ENCODE results near the gene PRCC.
A peak's percentile ranks its signal among the peaks of the same experiment; 100 is the strongest.

Gene PRCC

DNA sequence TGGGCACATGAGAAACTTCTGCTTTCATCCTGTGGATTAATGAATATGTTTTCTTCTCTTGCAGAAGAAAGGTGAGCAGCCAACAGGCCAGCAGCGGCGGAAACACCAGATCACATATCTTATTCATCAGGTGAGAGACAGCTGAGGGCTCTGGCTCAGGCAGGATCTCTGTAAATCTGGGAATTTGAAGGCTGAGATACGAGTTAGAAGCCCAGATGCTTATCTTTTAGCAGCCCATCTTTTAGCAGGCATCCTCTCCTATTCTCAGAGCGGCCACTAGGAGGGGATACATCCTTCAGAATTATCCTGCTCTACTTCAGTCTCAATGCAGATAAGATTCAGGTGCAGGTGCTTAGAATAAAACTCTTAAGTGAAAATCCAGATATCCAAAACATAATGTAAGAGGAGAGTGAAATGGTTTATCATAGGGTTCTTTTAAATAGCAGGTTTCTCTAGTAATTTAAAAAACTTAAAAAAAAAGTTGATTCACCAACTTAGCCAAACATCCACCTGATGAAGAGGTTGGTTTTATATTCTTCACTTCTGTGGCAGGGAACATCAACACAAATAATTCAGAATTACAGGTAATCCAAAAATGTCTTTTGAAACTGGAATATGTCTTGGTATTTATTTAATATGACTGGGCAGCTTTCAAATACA, 30.0 kb downstream of the PRCC start:
- Histone ChIP-seq H3F3A (ENCODE audit: insufficient read depth, low read length) (no peaks in the 10 kb centered on the region), H3K36me3 (ENCODE audit: insufficient read depth, low read length) (peaks cover 97% of the 10 kb centered on the region), H3K27ac (ENCODE audit: low read depth, low read length, poor library complexity, severe bottlenecking) (no peak overlapping the region), H3K4me3 (ENCODE audit: low read depth, low read length, poor library complexity, severe bottlenecking) (no peak overlapping the region), H3K9me3 (ENCODE audit: low read length) (no peaks in the 10 kb centered on the region), H3K4me1 (ENCODE audit: insufficient read depth, low read length, severe bottlenecking) (peaks cover 8% of the 10 kb centered on the region), H3K27me3 (ENCODE audit: insufficient read depth, low read length) (no peaks in the 10 kb centered on the region), H4K20me1 (ENCODE audit: insufficient read depth, low read length) (no peaks in the 10 kb centered on the region), H3K9ac (ENCODE audit: low read length) (no peak overlapping the region), H2AFZ (ENCODE audit: low read length) (no peak overlapping the region), H3K79me2 (ENCODE audit: insufficient read depth, low read length) (no peaks in the 10 kb centered on the region), H3K9me2 (ENCODE audit: low read depth, low read length) (no peaks in the 10 kb centered on the region), H3K4me2 (ENCODE audit: low read length) (no peak overlapping the region)
- TF ChIP-seq EZH2 (IDR thresholded peaks at IDR 0.05; ENCODE audit: borderline replicate concordance, low read length), result no peak
- TF ChIP-seq, protein P1, sequence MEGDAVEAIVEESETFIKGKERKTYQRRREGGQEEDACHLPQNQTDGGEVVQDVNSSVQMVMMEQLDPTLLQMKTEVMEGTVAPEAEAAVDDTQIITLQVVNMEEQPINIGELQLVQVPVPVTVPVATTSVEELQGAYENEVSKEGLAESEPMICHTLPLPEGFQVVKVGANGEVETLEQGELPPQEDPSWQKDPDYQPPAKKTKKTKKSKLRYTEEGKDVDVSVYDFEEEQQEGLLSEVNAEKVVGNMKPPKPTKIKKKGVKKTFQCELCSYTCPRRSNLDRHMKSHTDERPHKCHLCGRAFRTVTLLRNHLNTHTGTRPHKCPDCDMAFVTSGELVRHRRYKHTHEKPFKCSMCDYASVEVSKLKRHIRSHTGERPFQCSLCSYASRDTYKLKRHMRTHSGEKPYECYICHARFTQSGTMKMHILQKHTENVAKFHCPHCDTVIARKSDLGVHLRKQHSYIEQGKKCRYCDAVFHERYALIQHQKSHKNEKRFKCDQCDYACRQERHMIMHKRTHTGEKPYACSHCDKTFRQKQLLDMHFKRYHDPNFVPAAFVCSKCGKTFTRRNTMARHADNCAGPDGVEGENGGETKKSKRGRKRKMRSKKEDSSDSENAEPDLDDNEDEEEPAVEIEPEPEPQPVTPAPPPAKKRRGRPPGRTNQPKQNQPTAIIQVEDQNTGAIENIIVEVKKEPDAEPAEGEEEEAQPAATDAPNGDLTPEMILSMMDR (IDR thresholded peaks at IDR 0.05; ENCODE audit: low read length), result peak; percentile 83

DNA sequence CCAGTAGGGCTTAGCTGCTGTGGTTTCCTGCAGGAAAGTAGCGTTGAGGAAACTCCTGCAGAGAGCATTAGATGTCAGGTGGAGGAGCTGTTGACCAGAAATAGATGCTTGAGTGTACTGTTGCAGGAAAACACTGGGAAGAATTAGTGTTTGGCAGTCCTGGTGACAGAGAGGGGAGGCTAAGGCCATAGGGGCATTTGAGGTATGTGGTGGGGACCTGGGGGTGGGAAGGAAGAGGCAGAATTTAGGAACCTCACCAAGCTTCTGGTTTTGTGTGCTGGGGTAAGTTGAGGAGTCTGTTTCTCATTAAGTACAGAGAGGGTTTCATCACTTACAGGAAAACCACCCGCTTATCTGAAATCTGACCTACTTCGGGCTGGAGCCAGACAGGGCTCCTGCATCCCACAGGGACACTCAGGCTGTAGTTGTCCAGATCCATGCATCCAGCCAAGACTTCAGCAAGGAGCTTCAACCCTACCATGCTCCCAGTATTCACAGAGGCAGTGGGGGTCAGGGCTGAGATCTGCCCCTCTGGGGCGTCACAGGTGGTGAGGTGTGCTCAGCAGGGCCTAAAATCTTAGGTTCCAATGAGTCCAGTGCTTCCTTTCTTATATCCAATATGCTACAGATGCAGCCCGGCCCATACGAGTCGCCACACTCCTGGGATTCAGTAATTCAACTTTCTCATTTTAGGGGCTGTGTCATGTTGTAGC, 34.2 kb downstream of the PRCC start:
- no peaks in the 10 kb centered on the region for H3K9me2 ChIP-seq (ENCODE audit: low read depth, low read length)
- no peak overlapping the region for H3K4me3 ChIP-seq (ENCODE audit: low read depth, low read length, poor library complexity, severe bottlenecking)
- H3K27ac ChIP-seq (ENCODE audit: low read depth, low read length, poor library complexity, severe bottlenecking), result no peak overlapping the region
- H3K9ac ChIP-seq (ENCODE audit: low read length), result no peak overlapping the region
- H3K36me3 ChIP-seq (ENCODE audit: insufficient read depth, low read length), result peaks cover 57% of the 10 kb centered on the region
- no peaks in the 10 kb centered on the region for H3F3A ChIP-seq (ENCODE audit: insufficient read depth, low read length)
- TF ChIP-seq EZH2 (IDR thresholded peaks at IDR 0.05; ENCODE audit: borderline replicate concordance, low read length), result no peak
- TF ChIP-seq, protein P1 (IDR thresholded peaks at IDR 0.05; ENCODE audit: low read length), result no peak
- no peak overlapping the region for H2AFZ ChIP-seq (ENCODE audit: low read length)
- no peaks in the 10 kb centered on the region for H3K27me3 ChIP-seq (ENCODE audit: insufficient read depth, low read length)
- H3K4me1 ChIP-seq (ENCODE audit: insufficient read depth, low read length, severe bottlenecking), result peaks cover under 1% of the 10 kb centered on the region
- no peaks in the 10 kb centered on the region for H3K79me2 ChIP-seq (ENCODE audit: insufficient read depth, low read length)
- H4K20me1 ChIP-seq (ENCODE audit: insufficient read depth, low read length), result no peaks in the 10 kb centered on the region
- H3K9me3 ChIP-seq (ENCODE audit: low read length), result no peaks in the 10 kb centered on the region
- no peak overlapping the region for H3K4me2 ChIP-seq (ENCODE audit: low read length)

DNA sequence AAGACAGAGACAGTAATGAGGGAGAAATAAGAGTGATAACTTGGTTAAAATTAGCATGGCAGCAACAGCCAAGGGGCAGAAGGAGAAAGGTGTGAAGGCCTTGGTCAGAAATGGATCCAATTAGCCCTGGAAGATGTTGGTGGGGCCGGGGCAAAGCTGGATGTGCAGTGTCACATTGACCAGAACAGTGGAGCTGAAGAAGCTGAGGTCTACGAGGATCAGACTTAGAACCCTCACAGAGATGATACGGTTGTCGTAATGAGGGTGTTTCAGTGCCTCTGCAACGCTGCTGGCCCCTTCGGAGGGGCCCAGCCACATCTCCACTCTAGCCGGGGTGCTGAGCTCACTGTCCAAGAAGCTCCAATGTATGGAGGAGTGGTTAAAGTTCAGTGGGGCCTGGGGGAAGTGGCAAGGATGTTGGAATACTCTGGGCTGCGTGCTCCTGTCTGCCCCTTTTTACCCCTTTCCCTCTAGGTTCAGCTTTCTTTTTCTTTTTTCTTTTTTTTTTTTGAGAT, 35.1 kb downstream of the PRCC start:
- H3K9me3 ChIP-seq (ENCODE audit: low read length), result no peaks in the 10 kb centered on the region
- no peak overlapping the region for H2AFZ ChIP-seq (ENCODE audit: low read length)
- TF ChIP-seq EZH2 (IDR thresholded peaks at IDR 0.05; ENCODE audit: borderline replicate concordance, low read length), result no peak
- TF ChIP-seq, protein P1 (IDR thresholded peaks at IDR 0.05; ENCODE audit: low read length), result no peak
- H3K27ac ChIP-seq (ENCODE audit: low read depth, low read length, poor library complexity, severe bottlenecking), result no peak overlapping the region
- H3K27me3 ChIP-seq (ENCODE audit: insufficient read depth, low read length), result no peaks in the 10 kb centered on the region
- H3K79me2 ChIP-seq (ENCODE audit: insufficient read depth, low read length), result no peaks in the 10 kb centered on the region
- no peaks in the 10 kb centered on the region for H3K4me1 ChIP-seq (ENCODE audit: insufficient read depth, low read length, severe bottlenecking)
- no peaks in the 10 kb centered on the region for H3F3A ChIP-seq (ENCODE audit: insufficient read depth, low read length)
- no peak overlapping the region for H3K4me3 ChIP-seq (ENCODE audit: low read depth, low read length, poor library complexity, severe bottlenecking)
- no peak overlapping the region for H3K9ac ChIP-seq (ENCODE audit: low read length)
- H4K20me1 ChIP-seq (ENCODE audit: insufficient read depth, low read length), result no peaks in the 10 kb centered on the region
- peaks cover 48% of the 10 kb centered on the region for H3K36me3 ChIP-seq (ENCODE audit: insufficient read depth, low read length)
- H3K4me2 ChIP-seq (ENCODE audit: low read length), result no peak overlapping the region
- H3K9me2 ChIP-seq (ENCODE audit: low read depth, low read length), result no peaks in the 10 kb centered on the region
